K562 (cell line): ENCODE measurements around the gene ALK. TPM values are rescaled to one million over a fixed set of nuclear protein-coding genes. Genes with fewer than 3 reads are reported as not detected.

Experiments
- ATAC-seq: fragments of 200-7000 bp; cut with Tn5 transposase; 3 replicates; pipeline ENCODE4 v1.9.1; 2020; ENCODE audit warnings: moderate library complexity
- BruUV-seq: library from RNA; stranded (reverse); fragments of 400-500 nt; replicated peaks from 2 replicates; lab custom pipeline; 2021; lab: Mats Ljungman, UMichigan
- CTCF ChIA-PET: fragments of 300-600 bp; formaldehyde crosslinking; extraction: SDS; loops from one replicate; lab custom pipeline; 2021; ENCODE audit warnings: low intra/inter-chr PET ratio; lab: Yijun Ruan, JAX
- POLR2A ChIA-PET: fragments of 300-600, 350-650 bp; sonication (Branson Sonifier 250); formaldehyde crosslinking; extraction: SDS; loops from one replicate; lab custom pipeline; 2021; ENCODE audit warnings: antibody characterized with exemption, inconsistent platforms; lab: Yijun Ruan, JAX
- DNase-seq, 4 experiments: peaks; one replicate each; pipeline versions ENCODE4 v3.0.0 to v3.0.0-alpha.2; 2011 to 2018; ENCODE audit warnings: low spot score in 3 of 4, mixed read lengths in 3 of 4; ENCODE audit errors: extremely low read depth in 1 of 4
- FAIRE-seq: peaks from 2 replicates; lab custom pipeline; 2011; peaks lifted over from hg19 to GRCh38; lab: Jason Lieb, UNC
- H2AFZ ChIP-seq: 2 replicates; pipeline ENCODE4 v1.6.0; 2011; ENCODE audit warnings: low read depth, low read length, control low read depth, inconsistent platforms
- H3K27ac ChIP-seq: fragments of 200-600 bp; 3 replicates; pipeline ENCODE4 v1.8.0; 2011; ENCODE audit warnings: low read depth, mild to moderate bottlenecking, control low read depth, inconsistent platforms, low read length, moderate library complexity, mixed read lengths; ENCODE audit errors: extremely low read depth
- H3K27me3 ChIP-seq, 2 experiments: fragments of 300-600 bp in 1 of 2; 2 replicates in 1 of 2; 3 replicates in 1 of 2; pipeline versions ENCODE4 v1.6.0 to v1.8.0; 2011; ENCODE audit warnings: inconsistent platforms in 2 of 2, low read length in 2 of 2, mild to moderate bottlenecking in 1 of 2, mixed read lengths in 1 of 2, moderate library complexity in 1 of 2; ENCODE audit not compliant: control insufficient read depth in 2 of 2, insufficient read depth in 2 of 2
- H3K36me3 ChIP-seq: fragments of 300-600 bp; 3 replicates; pipeline ENCODE4 v1.8.0; 2011; ENCODE audit warnings: mild to moderate bottlenecking, low read length, inconsistent platforms; ENCODE audit not compliant: control insufficient read depth, insufficient read depth
- H3K4me1 ChIP-seq, 2 experiments: fragments of 200-600 bp in 1 of 2; replicated peaks in 1 of 2; 2 replicates in 1 of 2; 3 replicates in 1 of 2; pipeline versions ENCODE4 v1.5.1 to v1.8.0; 2011; ENCODE audit warnings: inconsistent platforms in 2 of 2, low read length in 2 of 2, mild to moderate bottlenecking in 1 of 2, mixed read lengths in 1 of 2, moderate library complexity in 1 of 2; ENCODE audit not compliant: control insufficient read depth in 2 of 2, insufficient read depth in 2 of 2
- H3K4me2 ChIP-seq: 2 replicates; pipeline ENCODE4 v1.6.1; 2011; ENCODE audit warnings: low read length, control low read depth, inconsistent platforms, mixed read lengths; ENCODE audit not compliant: insufficient read depth
- H3K4me3 ChIP-seq: fragments of 200-600 bp; sonication (generic), shearing (Covaris generic); 2 replicates; pipeline ENCODE4 v1.5.1; 2016; ENCODE audit warnings: control low read depth, inconsistent platforms
- H3K79me2 ChIP-seq: fragments of 200-600 bp; 3 replicates; pipeline ENCODE4 v1.8.0; 2011; ENCODE audit warnings: low read length, inconsistent platforms; ENCODE audit not compliant: control insufficient read depth, insufficient read depth
- H3K9ac ChIP-seq, 2 experiments: 2 replicates each; pipeline versions ENCODE4 v1.6.0 to v1.6.1; 2011; ENCODE audit warnings: low read depth in 2 of 2, low read length in 2 of 2, control low read depth in 1 of 2, inconsistent platforms in 1 of 2, mild to moderate bottlenecking in 1 of 2, mixed read lengths in 1 of 2; ENCODE audit not compliant: insufficient read depth in 1 of 2
- H3K9me1 ChIP-seq: one replicate; pipeline ENCODE4 v1.6.0; 2011; ENCODE audit warnings: inconsistent platforms, mild to moderate bottlenecking, low read length, moderate library complexity; ENCODE audit not compliant: control insufficient read depth, insufficient read depth
- H3K9me3 ChIP-seq: replicated peaks from 2 replicates; pipeline ENCODE4 v1.5.1; 2011; ENCODE audit warnings: low read depth, low read length, inconsistent platforms; ENCODE audit not compliant: control insufficient read depth, insufficient read depth
- H4K20me1 ChIP-seq: replicated peaks from 2 replicates; pipeline ENCODE4 v1.6.1; 2011; ENCODE audit warnings: low read length, inconsistent platforms, mixed read lengths; ENCODE audit not compliant: control insufficient read depth, insufficient read depth
- EWSR1 ChIP-seq: fragments of 450-650 bp; IDR thresholded peaks from 2 replicates; pipeline ENCODE4 v1.6.1; 2018; ENCODE audit warnings: borderline replicate concordance, mild to moderate bottlenecking, low read depth, moderate library complexity; ENCODE audit not compliant: partially characterized antibody
- NBN ChIP-seq: fragments of 450-650 bp; IDR thresholded peaks from 2 replicates; pipeline ENCODE4 v1.6.1; 2016; ENCODE audit warnings: low read depth, mild to moderate bottlenecking
- PML ChIP-seq: IDR thresholded peaks from 2 replicates; pipeline ENCODE4 v1.6.1; 2012; ENCODE audit warnings: low read length, inconsistent platforms
- RBM14 ChIP-seq: fragments of 200-400 bp; formaldehyde crosslinking; IDR thresholded peaks from 2 replicates; pipeline ENCODE4 v1.6.1; 2018; ENCODE audit warnings: low read depth, mild to moderate bottlenecking, low read length, moderate library complexity, borderline replicate concordance; ENCODE audit not compliant: insufficient read depth
- SMC3 ChIP-seq: conservative IDR thresholded peaks from 2 replicates; pipeline ENCODE4 v1.6.1; 2011; ENCODE audit warnings: low read depth, low read length, improper control_type of control experiment; ENCODE audit not compliant: insufficient read depth
- XRCC4 ChIP-seq: IDR thresholded peaks from one replicate; pipeline ENCODE4 v1.6.1; 2011; ENCODE audit not compliant: insufficient read depth, insufficient read length; ENCODE audit errors: extremely low read depth
- ZNF668 ChIP-seq: fragments of 250-450 bp; sonication (Bioruptor Pico); IDR thresholded peaks from 2 replicates; pipeline ENCODE4 v1.8.0; 2022; ENCODE audit warnings: mild to moderate bottlenecking, inconsistent platforms
- ZNF740 ChIP-seq, 3 experiments: fragments of 200-800 bp in 1 of 3; sonication (Bioruptor generic) in 1 of 3; sonication (generic) in 1 of 3; formaldehyde crosslinking in 1 of 3; IDR thresholded peaks; 2 replicates each; pipeline versions ENCODE4 v1.6.1 to v1.8.0; 2016 to 2022; ENCODE audit warnings: mild to moderate bottlenecking in 2 of 3, missing compliant biosample characterization in 2 of 3, missing genetic modification characterization in 2 of 3, missing genetic modification reagents in 1 of 3
- WGBS: fragments of 100-300 bp; shearing (Covaris generic); methylation state at CpG from one replicate; pipeline ENCODE4 v1.1.6; 2016; ENCODE audit warnings: low coverage, mixed read lengths; ENCODE audit not compliant: insufficient coverage; ENCODE audit errors: missing lambda C conversion rate; 5-methylcytosine and 5-hydroxymethylcytosine counted together
- in situ Hi-C: fragments of 300-500 bp; cut with MboI; formaldehyde crosslinking; loops from 4 replicates; pipeline ENCODE4 v1.15.0; 2018; ENCODE audit warnings: inconsistent platforms, mixed read lengths
- intact Hi-C: fragments of 100-400 bp; cut with micrococcal nuclease; formaldehyde crosslinking; loops from 2 replicates; pipeline ENCODE4 v1.14.2; 2022
- polyA plus RNA-seq, 8 experiments: library from polyadenylated mRNA; depleted of rRNA in 4 of 8; stranded (reverse) in 5 of 8; unstranded in 3 of 8; fragments of >200 nt; fragmentation: Nextera tagmentation in 2 of 8; fragmentation: Illumina TruSeq in 1 of 8; extraction: Ambion mirVana in 2 of 8; extraction: Trizol in 1 of 8; gene quantifications; 2 replicates each; pipeline versions ENCODE4 v1.2.1 to v1.2.3, GENCODE V29; 2011 to 2014; ENCODE audit warnings: inconsistent platforms in 1 of 8, missing spikeins in 1 of 8
- total RNA-seq, 7 experiments: library from RNA; depleted of rRNA in 6 of 7; stranded (reverse); fragments of >200 nt in 6 of 7; fragmentation: Illumina TruSeq in 2 of 7; extraction: Trizol in 2 of 7; gene quantifications; 2 replicates each; pipeline versions ENCODE4 v1.2.1 to v1.2.3, GENCODE V29; 2011 to 2021; ENCODE audit warnings: low replicate concordance in 1 of 7
- TF ChIP-seq, protein P1 (sequence below): IDR thresholded peaks from 2 replicates; pipeline ENCODE4 v1.6.1; 2011; ENCODE audit not compliant: insufficient read length; ENCODE audit errors: extremely low read depth
- TF ChIP-seq, protein P2 (sequence below): fragments of 250-450 bp; sonication (Bioruptor Pico); IDR thresholded peaks from 2 replicates; pipeline ENCODE4 v1.4.0; 2020; ENCODE audit warnings: mild to moderate bottlenecking, moderate library complexity, borderline replicate concordance

The ALK gene
- total and polyA plus RNA-seq, 9 of the 15 experiments (the other 6 are each of a cell fraction or from before 2014, with no cell fraction given), result not detected

DNA sequence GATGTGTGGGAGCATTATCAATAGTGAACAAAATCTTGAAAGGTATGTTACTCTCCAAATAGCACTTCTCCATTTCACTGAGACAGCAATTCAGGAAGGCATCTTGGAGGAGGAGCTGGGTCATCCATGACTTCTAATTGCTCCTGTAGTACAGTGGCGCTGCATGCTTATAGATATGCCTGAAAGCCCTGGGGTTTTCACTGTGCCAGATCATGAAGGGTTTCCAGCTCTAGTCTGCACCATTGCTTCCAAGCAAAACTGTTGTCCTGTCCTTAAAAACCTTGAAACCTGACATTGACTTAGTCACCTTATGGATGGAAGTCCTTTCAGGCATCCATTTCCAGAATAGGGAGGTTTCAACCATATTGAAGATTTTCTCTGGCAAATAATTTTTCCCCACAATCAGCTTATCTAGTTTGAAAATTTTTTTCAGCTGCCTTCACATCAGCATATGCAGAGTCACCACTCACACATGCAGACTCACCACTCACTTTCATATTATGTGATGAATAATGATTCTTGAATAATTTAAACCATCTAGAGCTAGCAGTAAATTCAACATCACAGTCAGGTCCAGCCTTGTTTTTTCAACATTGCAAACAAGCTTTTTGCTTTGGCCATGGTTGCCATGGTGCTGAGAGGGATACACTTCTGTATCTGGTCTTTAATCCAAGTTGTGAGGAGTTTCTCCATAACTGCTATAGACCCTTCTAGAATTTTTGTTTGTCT, 509.0 kb downstream of the ALK start:
- FAIRE-seq (no peak), ATAC-seq (no peak), DNase-seq (no peak)
- POLR2A ChIA-PET, result no interaction called here
- intact Hi-C loops (no loop called here), in situ Hi-C loops (no loop called here)
- H3K9ac ChIP-seq, result no peak overlapping the region
- no peak for TF ChIP-seq PML
- no peak for TF ChIP-seq NBN
- no peak overlapping the region for H3K4me2 ChIP-seq
- H3K9me1 ChIP-seq, result no peaks in the 10 kb centered on the region
- no peak overlapping the region for H2AFZ ChIP-seq
- CTCF ChIA-PET, result no interaction called here
- no peaks in the 10 kb centered on the region for H4K20me1 ChIP-seq
- H3K79me2 ChIP-seq, result no peaks in the 10 kb centered on the region
- H3K36me3 ChIP-seq, result no peaks in the 10 kb centered on the region
- H3K27me3 ChIP-seq, result no peaks in the 10 kb centered on the region; a peak in 1 of 5 replicates
- 0% methylated on average over 1 of the region's 1 CpG for WGBS
- no TSS peak for BruUV-seq
- no peaks in the 10 kb centered on the region for H3K9me3 ChIP-seq
- no peaks in the 10 kb centered on the region for H3K4me1 ChIP-seq
- H3K4me3 ChIP-seq, result no peak overlapping the region
- no peak overlapping the region for H3K27ac ChIP-seq

DNA sequence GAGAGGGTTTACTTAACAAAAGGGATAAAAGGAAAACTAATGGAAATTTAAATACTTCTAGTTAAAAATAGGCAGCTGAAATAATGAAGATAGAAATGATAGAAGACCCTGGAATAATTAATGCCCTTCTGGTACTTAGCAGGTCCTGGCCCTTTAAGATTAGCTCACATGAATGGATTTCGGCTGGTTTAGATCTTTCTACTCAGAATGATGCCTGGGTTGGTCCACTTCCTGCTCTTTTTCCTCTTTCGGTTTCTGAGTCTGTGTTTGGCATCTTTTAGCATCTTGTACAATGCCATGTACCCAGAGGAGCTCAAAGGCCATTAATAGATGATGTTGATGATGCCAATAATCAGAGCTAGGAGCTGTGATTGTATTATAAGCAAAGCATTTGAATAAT, 515.7 kb downstream of the ALK start:
- POLR2A ChIA-PET, result no interaction called here
- Histone ChIP-seq H3K79me2 (no peaks in the 10 kb centered on the region), H3K27ac (no peak overlapping the region), H4K20me1 (no peaks in the 10 kb centered on the region), H3K9ac (no peak overlapping the region), H3K4me2 (no peak overlapping the region), H3K9me1 (no peaks in the 10 kb centered on the region), H2AFZ (no peak overlapping the region), H3K4me1 (no peaks in the 10 kb centered on the region), H3K36me3 (no peaks in the 10 kb centered on the region), H3K27me3 (peaks cover 0 to 3% of the 10 kb centered on the region in 2 experiments; a peak in 2 of 5 replicates), H3K4me3 (no peak overlapping the region), H3K9me3 (no peaks in the 10 kb centered on the region)
- CTCF ChIA-PET, result no interaction called here
- no TSS peak for BruUV-seq
- in situ Hi-C loops (no loop called here), intact Hi-C loops (no loop called here)
- DNase-seq (no peak), ATAC-seq (no peak), FAIRE-seq (no peak)
- WGBS, result 0% methylated on average over 2 of the region's 2 CpGs
- TF ChIP-seq, protein P1, sequence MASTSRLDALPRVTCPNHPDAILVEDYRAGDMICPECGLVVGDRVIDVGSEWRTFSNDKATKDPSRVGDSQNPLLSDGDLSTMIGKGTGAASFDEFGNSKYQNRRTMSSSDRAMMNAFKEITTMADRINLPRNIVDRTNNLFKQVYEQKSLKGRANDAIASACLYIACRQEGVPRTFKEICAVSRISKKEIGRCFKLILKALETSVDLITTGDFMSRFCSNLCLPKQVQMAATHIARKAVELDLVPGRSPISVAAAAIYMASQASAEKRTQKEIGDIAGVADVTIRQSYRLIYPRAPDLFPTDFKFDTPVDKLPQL, result no peak
- TF ChIP-seq ZNF740 (CRISPR knock-in tag; IDR thresholded peaks at IDR 0.05) (no peak), ZNF740 (tag; IDR thresholded peaks at IDR 0.05) (no peak), SMC3 (no peak), XRCC4 (no peak), ZNF668 (CRISPR knock-in tag) (no peak), RBM14 (no peak), EWSR1 (no peak)
- TF ChIP-seq, protein P2, sequence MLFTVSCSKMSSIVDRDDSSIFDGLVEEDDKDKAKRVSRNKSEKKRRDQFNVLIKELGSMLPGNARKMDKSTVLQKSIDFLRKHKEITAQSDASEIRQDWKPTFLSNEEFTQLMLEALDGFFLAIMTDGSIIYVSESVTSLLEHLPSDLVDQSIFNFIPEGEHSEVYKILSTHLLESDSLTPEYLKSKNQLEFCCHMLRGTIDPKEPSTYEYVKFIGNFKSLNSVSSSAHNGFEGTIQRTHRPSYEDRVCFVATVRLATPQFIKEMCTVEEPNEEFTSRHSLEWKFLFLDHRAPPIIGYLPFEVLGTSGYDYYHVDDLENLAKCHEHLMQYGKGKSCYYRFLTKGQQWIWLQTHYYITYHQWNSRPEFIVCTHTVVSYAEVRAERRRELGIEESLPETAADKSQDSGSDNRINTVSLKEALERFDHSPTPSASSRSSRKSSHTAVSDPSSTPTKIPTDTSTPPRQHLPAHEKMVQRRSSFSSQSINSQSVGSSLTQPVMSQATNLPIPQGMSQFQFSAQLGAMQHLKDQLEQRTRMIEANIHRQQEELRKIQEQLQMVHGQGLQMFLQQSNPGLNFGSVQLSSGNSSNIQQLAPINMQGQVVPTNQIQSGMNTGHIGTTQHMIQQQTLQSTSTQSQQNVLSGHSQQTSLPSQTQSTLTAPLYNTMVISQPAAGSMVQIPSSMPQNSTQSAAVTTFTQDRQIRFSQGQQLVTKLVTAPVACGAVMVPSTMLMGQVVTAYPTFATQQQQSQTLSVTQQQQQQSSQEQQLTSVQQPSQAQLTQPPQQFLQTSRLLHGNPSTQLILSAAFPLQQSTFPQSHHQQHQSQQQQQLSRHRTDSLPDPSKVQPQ (CRISPR knock-in tag), result no peak
